HG03097 (cell line): ENCODE data around the gene ILDR1.
"Not testable (repeated sequence)": the region's sequence is repeated elsewhere in the genome, so short reads cannot be mapped to it uniquely, and the experiment has no call there.

ENCODE experiments used
- ATAC-seq: cut with Tn5 transposase; IDR thresholded peaks from one replicate; pipeline ENCODE4 v1.9.1; 2021; ENCODE audit not compliant: unreplicated experiment, low FRiP score

ILDR1 gene

GRCh38 chr3:121957674-121958415 lies 64.2 kb downstream of the ILDR1 start:
- no peak for ATAC-seq

GRCh38 chr3:121956363-121956762 lies 65.7 kb downstream of the ILDR1 start:
- ATAC-seq: no peak

GRCh38 chr3:121951291-121951919 lies 70.6 kb downstream of the ILDR1 start:
- ATAC-seq: no peak

GRCh38 chr3:121948641-121949040 lies 73.4 kb downstream of the ILDR1 start:
- ATAC-seq: no peak

- no peak for ATAC-seq
Measured at GRCh38 chr3:121943431-121943830, 78.6 kb downstream of the ILDR1 start.

GRCh38 chr3:121942116-121942786 lies 79.8 kb downstream of the ILDR1 start:
- ATAC-seq: no peak

- ATAC-seq: no peak
Measured at GRCh38 chr3:121941592-121941991, 80.5 kb downstream of the ILDR1 start.

- not testable (repeated sequence) for ATAC-seq
Measured at GRCh38 chr3:121938141-121938855, 83.7 kb downstream of the ILDR1 start.
